BE2C (cell line): ENCODE measurements around the gene BRD4.
"Not testable (repeated sequence)": the region's sequence is repeated elsewhere in the genome, so short reads cannot be mapped to it uniquely, and the experiment has no call there.

Source experiments
- DNase-seq: peaks from one replicate; pipeline ENCODE4 v3.0.0-alpha.2; 2020
- H3K27me3 ChIP-seq: fragments of 250-450 bp; sonication (Bioruptor Pico); 2 replicates; pipeline ENCODE4 v1.5.1; 2020; ENCODE audit warnings: mild to moderate bottlenecking
- H3K36me3 ChIP-seq: fragments of 250-450 bp; sonication (Bioruptor Pico); 2 replicates; pipeline ENCODE4 v1.5.1; 2020; ENCODE audit warnings: mild to moderate bottlenecking
- H3K4me1 ChIP-seq: fragments of 250-450 bp; sonication (Bioruptor Pico); 2 replicates; pipeline ENCODE4 v1.5.1; 2020
- H3K4me3 ChIP-seq: 2 replicates; pipeline ENCODE4 v1.5.1; 2011; ENCODE audit warnings: low read depth, low read length
- H3K9me3 ChIP-seq: fragments of 250-450 bp; sonication (Bioruptor Pico); 2 replicates; pipeline ENCODE4 v1.5.1; 2020
- CTCF ChIP-seq: IDR thresholded peaks from 2 replicates; pipeline ENCODE4 v1.5.1; 2012; ENCODE audit warnings: mild to moderate bottlenecking, low read depth, low read length

The BRD4 gene

GRCh38 chr19:15365264-15365663 lies 32.9 kb upstream of the BRD4 start:
- H3K4me3 ChIP-seq = no peak overlapping the region
- no peaks in the 10 kb centered on the region for H3K9me3 ChIP-seq
- no peak for DNase-seq
- H3K4me1 ChIP-seq = no peaks in the 10 kb centered on the region
- TF ChIP-seq CTCF = no peak
- no peaks in the 10 kb centered on the region for H3K27me3 ChIP-seq
- H3K36me3 ChIP-seq = peaks cover 66% of the 10 kb centered on the region

GRCh38 chr19:15363791-15364190 lies 31.5 kb upstream of the BRD4 start:
- not testable (repeated sequence) for H3K4me3 ChIP-seq, H3K9me3 ChIP-seq, H3K4me1 ChIP-seq, H3K27me3 ChIP-seq, DNase-seq
- H3K36me3 ChIP-seq = peaks cover 63% of the 10 kb centered on the region

GRCh38 chr19:15363048-15363447 lies 30.7 kb upstream of the BRD4 start:
- not testable (repeated sequence) for H3K9me3 ChIP-seq, DNase-seq, H3K27me3 ChIP-seq, H3K4me3 ChIP-seq, H3K4me1 ChIP-seq
- peaks cover 63% of the 10 kb centered on the region for H3K36me3 ChIP-seq

GRCh38 chr19:15360015-15360414 lies 27.7 kb upstream of the BRD4 start:
- DNase-seq, H3K4me1 ChIP-seq, H3K27me3 ChIP-seq, H3K4me3 ChIP-seq, H3K9me3 ChIP-seq: not testable (repeated sequence)
- H3K36me3 ChIP-seq = peaks cover 66% of the 10 kb centered on the region

GRCh38 chr19:15358918-15359317 lies 26.6 kb upstream of the BRD4 start:
- no peaks in the 10 kb centered on the region for H3K9me3 ChIP-seq
- no peak for TF ChIP-seq CTCF
- DNase-seq = no peak
- no peak overlapping the region for H3K4me3 ChIP-seq
- no peaks in the 10 kb centered on the region for H3K4me1 ChIP-seq
- H3K36me3 ChIP-seq = peaks cover 68% of the 10 kb centered on the region
- H3K27me3 ChIP-seq = no peaks in the 10 kb centered on the region

- Histone ChIP-seq H3K27me3 (no peaks in the 10 kb centered on the region), H3K4me1 (no peaks in the 10 kb centered on the region), H3K36me3 (peaks cover 69% of the 10 kb centered on the region), H3K4me3 (no peak overlapping the region), H3K9me3 (no peaks in the 10 kb centered on the region)
- DNase-seq = no peak
- TF ChIP-seq CTCF = no peak
Measured at GRCh38 chr19:15357906-15358305, 25.6 kb upstream of the BRD4 start.

- H3K4me3 ChIP-seq = no peak overlapping the region
- no peaks in the 10 kb centered on the region for H3K4me1 ChIP-seq
- H3K27me3 ChIP-seq = no peaks in the 10 kb centered on the region
- no peak for TF ChIP-seq CTCF
- H3K9me3 ChIP-seq = no peaks in the 10 kb centered on the region
- peaks cover 55% of the 10 kb centered on the region for H3K36me3 ChIP-seq
- DNase-seq = no peak
Measured at GRCh38 chr19:15354566-15355296, 22.4 kb upstream of the BRD4 start.

GRCh38 chr19:15353908-15354307 lies 21.6 kb upstream of the BRD4 start:
- Histone ChIP-seq H3K4me3 (no peak overlapping the region), H3K27me3 (no peaks in the 10 kb centered on the region), H3K4me1 (no peaks in the 10 kb centered on the region), H3K36me3 (peaks cover 47% of the 10 kb centered on the region), H3K9me3 (no peaks in the 10 kb centered on the region)
- TF ChIP-seq CTCF = no peak
- DNase-seq = no peak

- H3K9me3 ChIP-seq, H3K4me1 ChIP-seq, DNase-seq, H3K4me3 ChIP-seq, H3K27me3 ChIP-seq: not testable (repeated sequence)
- H3K36me3 ChIP-seq = peaks cover 35% of the 10 kb centered on the region
Measured at GRCh38 chr19:15352535-15352934, 20.2 kb upstream of the BRD4 start.

GRCh38 chr19:15341328-15341727 lies 9.0 kb upstream of the BRD4 start:
- H3K4me1 ChIP-seq, H3K27me3 ChIP-seq, H3K9me3 ChIP-seq, H3K4me3 ChIP-seq, DNase-seq, H3K36me3 ChIP-seq: not testable (repeated sequence)
